H1 (cell line): ENCODE data around the gene SH3YL1. TPM values are rescaled to one million over a fixed set of nuclear protein-coding genes. Genes with fewer than 3 reads are reported as not detected.

Experiments
- USF2 ChIP-seq: IDR thresholded peaks from 2 replicates; pipeline ENCODE4 v1.6.1; 2011; ENCODE audit warnings: low read length, improper control_type of control experiment
- polyA plus RNA-seq, 7 experiments: library from polyadenylated mRNA; depleted of rRNA in 3 of 7; stranded (reverse) in 5 of 7; unstranded in 2 of 7; fragments of >200 nt in 5 of 7; fragments of 200-250 nt in 2 of 7; gene quantifications; 1 replicate in 5 of 7; 2 replicates in 1 of 7; 4 replicates in 1 of 7; pipeline versions ENCODE4 v1.2.1 to v1.2.3, GENCODE V29; 2011 to 2013; ENCODE audit warnings: missing spikeins in 2 of 7, mixed read lengths in 2 of 7
- total RNA-seq: library from RNA; stranded (reverse); fragmentation: NEBNext Ultra II Directional; extraction: Animal tissue kit (Norgen Biotek cat#: 25700); gene quantifications from 2 replicates; pipeline ENCODE4 v1.2.1, GENCODE V29; 2021

Gene SH3YL1
- total and polyA plus RNA-seq, 2 of the 8 experiments (the other 6 are each of a cell fraction or from before 2014, with no cell fraction given) = 13.6 to 37.2 TPM

DNA sequence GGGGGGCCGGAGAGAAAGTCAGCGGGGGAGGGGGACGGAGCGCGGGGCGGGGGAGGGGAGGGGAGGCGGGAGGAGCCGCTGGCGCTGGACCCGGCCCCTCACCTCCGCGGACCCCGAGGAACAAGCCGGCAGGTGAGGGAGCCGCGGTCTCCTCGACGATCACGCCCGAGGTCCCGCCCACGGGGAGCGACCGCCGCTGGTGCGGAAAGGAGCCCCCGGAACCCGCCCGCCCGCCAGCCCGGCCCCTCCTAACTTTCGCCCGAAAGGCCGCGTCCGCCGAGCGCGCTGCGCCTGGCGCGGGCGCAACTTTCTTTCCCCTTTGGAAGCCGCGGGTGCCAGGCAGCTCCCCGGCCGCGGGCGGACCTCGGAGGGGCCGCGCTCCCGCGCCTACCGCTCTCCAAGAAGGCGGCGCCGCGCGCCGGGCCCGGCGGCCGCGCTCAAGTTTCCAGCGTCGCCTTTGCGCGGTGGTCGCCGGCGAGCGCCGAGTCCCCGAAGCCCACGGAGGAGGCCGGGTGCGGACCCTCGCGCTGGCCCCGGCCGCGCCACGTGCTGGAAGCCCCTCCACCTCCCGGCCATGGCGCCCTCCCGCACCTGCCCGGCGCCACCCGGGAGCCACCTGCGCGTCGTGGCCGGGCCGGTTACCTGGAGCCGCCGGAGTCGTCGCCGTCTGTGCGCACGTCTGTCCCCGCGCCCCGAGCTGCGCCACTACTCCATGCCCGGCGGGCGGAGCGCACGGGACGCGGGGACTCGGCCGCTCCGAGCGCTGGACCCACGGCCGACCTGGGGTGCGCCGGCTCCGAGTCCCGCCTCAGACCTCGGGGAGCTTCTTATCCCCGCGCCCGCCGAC lies 24.3 kb upstream of the SH3YL1 start, which contains the start of gene ALKAL2 (continued):
- no peak for TF ChIP-seq USF2
